ENCODE data around the gene OSGEP. TPM values are rescaled to one million over a fixed set of nuclear protein-coding genes. Genes with fewer than 3 reads are reported as not detected.

Gene OSGEP
- total RNA-seq, 2 experiments from 2014 or later = 46.2 to 47.5 TPM

- Mint-ChIP-seq H3K36me3 (ENCODE audit: low read depth) (peaks cover 58% of the 10 kb centered on the region), H3K4me3 (peak overlapping the region; percentile 29), H3K27me3 (no peaks in the 10 kb centered on the region), H3K4me1 (peaks cover 33% of the 10 kb centered on the region), H3K27ac (peak overlapping the region; percentile 88), H3K9me3 (ENCODE audit: low read depth) (no peaks in the 10 kb centered on the region)
- ATAC-seq = peak; percentile 76
- ChIA-PET POLR2A (interaction anchor here (0.6 to 1.0 kb wide), 2 partner anchors 55 to 71 kb away, joined by 4 to 9 read pairs; partner anchors contain the start of genes APEX1 and OSGEP), CTCF (interaction anchor here (0.7 to 2.8 kb wide), 5 partner anchors 9 to 195 kb away, joined by 3 to 25 read pairs (median 5); partner anchors contain the start of gene TEP1)
- intact Hi-C loops (cut with DNase I, micrococcal nuclease) = loop anchor here (2.0 to 5.0 kb wide), 5 partner anchors 54 to 210 kb away; partner anchors contain the start of genes APEX1 (in 1 of the 2), OSGEP (in 1 of the 2), PARP2 (in 1 of the 2) and PNP (in 1 of the 2)
- no peak for DNase-seq
Measured at GRCh38 chr14:20400589-20400964, 54.0 kb downstream of the OSGEP start.

- POLR2A ChIA-PET = no interaction called here
- ATAC-seq = no peak
- Mint-ChIP-seq H3K4me1 (peaks cover 23% of the 10 kb centered on the region), H3K9me3 (ENCODE audit: low read depth) (no peaks in the 10 kb centered on the region), H3K27me3 (no peaks in the 10 kb centered on the region), H3K27ac (no peak overlapping the region), H3K4me3 (no peak overlapping the region), H3K36me3 (ENCODE audit: low read depth) (peaks cover 41% of the 10 kb centered on the region)
- CTCF ChIA-PET = interaction anchor here (0.7 kb wide), 1 partner anchor 282 kb away, joined by 3 read pairs; no protein-coding TSS in a partner anchor
- intact Hi-C loops (cut with DNase I, micrococcal nuclease) = no loop called here
- no peak for DNase-seq
Measured at GRCh38 chr14:20397511-20397910, 57.1 kb downstream of the OSGEP start.

Other genes with a start within 250 kb of the OSGEP start
- not detected for gene OR11H6, start 231.1 kb downstream of the OSGEP start, total RNA-seq
- gene OR11H7, start 225.8 kb downstream of the OSGEP start, total RNA-seq = not detected
- not detected for gene OR11H4, start 215.5 kb downstream of the OSGEP start, total RNA-seq
- gene TTC5, start 148.9 kb downstream of the OSGEP start, total RNA-seq = 10 to 100 TPM; 21.6 to 23.5 TPM
- gene CCNB1IP1, start 121.5 kb downstream of the OSGEP start, total RNA-seq = 10 to 100 TPM; 57.4 to 67.0 TPM
- 10 to 100 TPM; 39.4 to 41.8 TPM for gene PARP2, start 111.2 kb downstream of the OSGEP start, total RNA-seq
- gene TEP1, start 41.3 kb downstream of the OSGEP start, total RNA-seq = 10 to 100 TPM; 29.2 to 40.1 TPM
- under 1 TPM; 0.05 to 0.09 TPM for gene KLHL33, start 18.6 kb downstream of the OSGEP start, total RNA-seq
- 100 to 1,000 TPM; 216 to 257 TPM for gene APEX1, start 414 bp upstream of the OSGEP start, total RNA-seq
- gene PIP4P1, start 6.6 kb upstream of the OSGEP start, total RNA-seq = 10 to 100 TPM; 24.2 to 24.7 TPM
- 100 to 1,000 TPM; 160 to 164 TPM for gene PNP, start 14.6 kb upstream of the OSGEP start, total RNA-seq
- gene RNASE10, start 50.7 kb upstream of the OSGEP start, total RNA-seq = under 1 TPM; 0.16 to 0.56 TPM
- not detected for gene RNASE9, start 106.2 kb upstream of the OSGEP start, total RNA-seq
- not detected for gene RNASE11, start 133.2 kb upstream of the OSGEP start, total RNA-seq
- not detected for gene RNASE12, start 136.6 kb upstream of the OSGEP start, total RNA-seq
- gene OR6S1, start 186.9 kb upstream of the OSGEP start, total RNA-seq = not detected
- gene RNASE4, start 229.7 kb upstream of the OSGEP start, total RNA-seq = under 1 TPM; 0.37 to 0.50 TPM
- gene ANG, start 234.0 kb upstream of the OSGEP start, total RNA-seq = 1 to 10 TPM in 1 of 2 experiments, under 1 TPM in 1; 0.83 to 1.8 TPM